Stomach (tissue), 9 donors: ENCODE measurements around the gene FLNA. TPM values are rescaled to one million over a fixed set of nuclear protein-coding genes. Genes with fewer than 3 reads are reported as not detected.
"Not testable (repeated sequence)": the region's sequence is repeated elsewhere in the genome, so short reads cannot be mapped to it uniquely, and the experiment has no call there.

Experiments
- DNase-seq, 2 donors: peaks; one replicate each; pipeline versions ENCODE4 v3.0.0 to v3.0.0-alpha.2; 2013 to 2019
- H3K27ac ChIP-seq, 5 donors: fragments of 200-600 bp in 4 of 5; sonication (generic) in 4 of 5; one replicate each; pipeline ENCODE4 v1.5.1; 2013 to 2019; ENCODE audit warnings: mild to moderate bottlenecking in 1 of 5, moderate library complexity in 1 of 5
- H3K27me3 ChIP-seq, 3 donors: fragments of 200-600 bp; sonication (generic); one replicate each; pipeline ENCODE4 v1.5.1; 2017 to 2019; ENCODE audit warnings: mixed run types in 1 of 3
- H3K36me3 ChIP-seq, 4 donors: fragments of 200-600 bp; sonication (generic); 1 replicate in 3 of 4; 2 replicates in 1 of 4; pipeline ENCODE4 v1.5.1; 2016 to 2019
- H3K4me1 ChIP-seq, 4 donors: fragments of 200-600 bp; sonication (generic); one replicate each; pipeline ENCODE4 v1.5.1; 2016 to 2019
- H3K4me3 ChIP-seq, 4 donors: fragments of 200-600 bp; sonication (generic) in 3 of 4; one replicate each; pipeline ENCODE4 v1.5.1; 2016 to 2019; ENCODE audit warnings: mild to moderate bottlenecking in 1 of 4
- H3K9me3 ChIP-seq, 4 donors: fragments of 200-600 bp; sonication (generic); one replicate each; pipeline ENCODE4 v1.5.1; 2016 to 2019
- EP300 ChIP-seq: sonication (generic); formaldehyde crosslinking; IDR thresholded peaks from one replicate; pipeline ENCODE4 v1.6.1; 2017; ENCODE audit warnings: antibody characterized with exemption
- POLR2A ChIP-seq, 4 donors: fragments of 450-650 bp; IDR thresholded peaks; one replicate each; pipeline ENCODE4 v1.6.1; 2016; ENCODE audit warnings: antibody characterized with exemption in 4 of 4, control low read depth in 2 of 4, mild to moderate bottlenecking in 1 of 4, moderate library complexity in 1 of 4
- POLR2AphosphoS5 ChIP-seq, 3 donors: sonication (generic); formaldehyde crosslinking; IDR thresholded peaks; one replicate each; pipeline ENCODE4 v1.6.1; 2016; ENCODE audit warnings: antibody characterized with exemption in 3 of 3
- WGBS, 5 donors: extraction: QIAGEN DNeasy Blood & Tissue Kit in 3 of 5; methylation state at CpG; one replicate each; pipeline versions ENCODE4 v1.1.5 to v1.1.7; 2013 to 2018; 5-methylcytosine and 5-hydroxymethylcytosine counted together
- intact Hi-C: fragments of 100-400 bp; cut with DNase I; formaldehyde crosslinking; loops from one replicate; pipeline ENCODE4 v1.15.1; 2023; ENCODE audit warnings: low total_unique reads
- polyA plus RNA-seq, 3 donors: library from polyadenylated mRNA; stranded (reverse); fragments of 200-250 nt; gene quantifications; one replicate each; pipeline ENCODE4 v1.2.3, GENCODE V29; 2013
- total RNA-seq, 5 donors: library from RNA; depleted of rRNA; stranded (reverse); fragments of >200 nt; gene quantifications; one replicate each; pipeline versions ENCODE4 v1.1.0 to v1.2.3, GENCODE V29; 2014 to 2016
- TF ChIP-seq, protein P1 (sequence below), 7 experiments: fragments of 450-650 bp in 4 of 7; fragments of 200-600 bp in 3 of 7; sonication (generic) in 3 of 7; IDR thresholded peaks; one replicate each; pipeline ENCODE4 v1.5.1; 2016 to 2019; ENCODE audit warnings: antibody characterized with exemption in 7 of 7, control low read depth in 2 of 7, mild to moderate bottlenecking in 1 of 7
- donor health status: healthy with polysubstance abuse.
- donor health status: Bipolar disorder and iron deficiency.
- donor health status: healthy.

Gene FLNA
- total and polyA plus RNA-seq, 8 donors, result 89.2 to 3,511 (median 1,483) TPM

DNA sequence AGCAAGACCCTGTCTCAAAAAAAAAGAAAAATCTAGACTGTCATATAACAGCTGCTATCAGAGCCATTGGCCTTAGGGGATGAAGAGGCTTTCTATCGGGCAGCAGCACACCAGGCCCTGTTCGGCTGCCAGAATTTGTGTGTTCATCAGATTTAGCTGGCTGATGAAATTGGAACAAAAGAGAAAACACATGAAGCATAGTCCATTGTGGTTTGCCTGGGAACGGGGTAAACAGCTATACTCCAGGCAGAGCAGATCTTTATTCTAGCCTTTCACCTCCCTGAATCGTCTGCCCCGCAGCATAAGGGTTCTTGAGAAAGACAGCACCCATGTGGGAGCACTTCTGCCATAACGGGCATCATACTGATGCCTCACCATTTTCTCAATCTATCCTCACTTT, 67.2 kb downstream of the FLNA start:
- WGBS, 5 donors, result 75 to 91% (median 84%) methylated on average over 6 of the region's 6 CpGs
- DNase-seq, result no peak
- Histone ChIP-seq H3K9me3 (no peaks in the 10 kb centered on the region), H3K27me3 (peaks cover 0 to 19% (median 0%) of the 10 kb centered on the region in 3 donors), H3K27ac (no peak overlapping the region), H3K4me3 (no peak overlapping the region), H3K36me3 (no peaks in the 10 kb centered on the region), H3K4me1 (peaks cover 0 to 8% (median 0%) of the 10 kb centered on the region in 4 donors)
- intact Hi-C loops, result no loop called here
- TF ChIP-seq, protein P1, sequence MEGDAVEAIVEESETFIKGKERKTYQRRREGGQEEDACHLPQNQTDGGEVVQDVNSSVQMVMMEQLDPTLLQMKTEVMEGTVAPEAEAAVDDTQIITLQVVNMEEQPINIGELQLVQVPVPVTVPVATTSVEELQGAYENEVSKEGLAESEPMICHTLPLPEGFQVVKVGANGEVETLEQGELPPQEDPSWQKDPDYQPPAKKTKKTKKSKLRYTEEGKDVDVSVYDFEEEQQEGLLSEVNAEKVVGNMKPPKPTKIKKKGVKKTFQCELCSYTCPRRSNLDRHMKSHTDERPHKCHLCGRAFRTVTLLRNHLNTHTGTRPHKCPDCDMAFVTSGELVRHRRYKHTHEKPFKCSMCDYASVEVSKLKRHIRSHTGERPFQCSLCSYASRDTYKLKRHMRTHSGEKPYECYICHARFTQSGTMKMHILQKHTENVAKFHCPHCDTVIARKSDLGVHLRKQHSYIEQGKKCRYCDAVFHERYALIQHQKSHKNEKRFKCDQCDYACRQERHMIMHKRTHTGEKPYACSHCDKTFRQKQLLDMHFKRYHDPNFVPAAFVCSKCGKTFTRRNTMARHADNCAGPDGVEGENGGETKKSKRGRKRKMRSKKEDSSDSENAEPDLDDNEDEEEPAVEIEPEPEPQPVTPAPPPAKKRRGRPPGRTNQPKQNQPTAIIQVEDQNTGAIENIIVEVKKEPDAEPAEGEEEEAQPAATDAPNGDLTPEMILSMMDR (IDR thresholded peaks at IDR 0.05), result no peak
- no peak for TF ChIP-seq POLR2AphosphoS5 (IDR thresholded peaks at IDR 0.05)
- no peak for TF ChIP-seq POLR2A (IDR thresholded peaks at IDR 0.05)
- no peak for TF ChIP-seq EP300

DNA sequence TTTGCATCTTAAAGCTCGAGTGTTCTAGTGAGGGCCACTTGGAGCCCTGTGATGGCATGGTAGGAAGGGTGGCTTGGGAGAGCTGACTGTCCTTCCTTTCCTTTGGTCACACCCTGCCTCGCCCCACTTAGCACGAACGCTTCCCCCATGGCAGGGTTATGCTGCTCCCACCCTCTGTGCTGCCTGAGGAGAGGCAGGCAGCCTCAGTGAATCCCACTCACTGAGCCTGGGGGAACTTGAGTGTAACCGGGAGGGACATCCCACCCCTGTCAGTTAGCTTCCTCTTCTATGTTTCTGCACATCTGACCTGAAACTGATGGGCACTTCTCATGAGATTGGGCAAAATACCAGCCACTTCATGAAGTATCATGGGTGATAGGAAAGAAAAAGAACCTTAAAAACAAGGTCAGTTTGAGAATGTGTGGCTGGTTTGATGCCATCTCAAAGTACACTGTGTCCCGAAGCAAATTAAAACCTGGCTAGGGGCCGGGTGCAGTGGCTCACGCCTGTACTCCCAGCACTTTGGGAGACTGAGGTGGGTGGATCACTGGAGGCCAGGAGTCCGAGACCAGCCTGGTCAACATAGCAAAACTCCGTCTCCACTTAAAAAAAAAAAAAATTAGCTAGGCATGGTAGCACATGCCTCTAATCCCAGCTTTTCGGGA, 68.8 kb downstream of the FLNA start:
- 76 to 86% (median 82%) methylated on average over 11 of the region's 11 CpGs for WGBS, 5 donors

DNA sequence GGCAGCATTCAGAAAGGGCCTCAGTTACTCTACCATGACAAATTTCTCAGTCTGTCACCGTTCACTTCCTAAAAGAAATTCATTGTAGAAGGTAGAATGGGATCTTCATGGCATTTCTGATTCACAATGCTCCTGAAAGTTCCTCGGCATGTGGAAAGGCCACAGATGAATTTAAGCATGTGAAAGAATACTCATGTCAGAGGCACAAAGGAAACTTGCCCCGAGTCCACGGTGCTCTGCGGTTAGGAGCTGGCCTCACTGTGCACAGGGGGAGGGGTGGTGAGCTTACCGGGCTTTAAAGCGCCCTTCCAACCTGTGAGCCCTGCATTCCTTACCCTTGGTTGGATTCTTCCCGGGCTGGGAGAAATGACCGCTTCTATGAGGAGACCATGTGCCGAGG, 69.6 kb downstream of the FLNA start:
- H3K27me3 ChIP-seq, result peaks cover 0 to 19% (median 0%) of the 10 kb centered on the region in 3 donors
- peaks cover 0 to 8% (median 0%) of the 10 kb centered on the region in 4 donors for H3K4me1 ChIP-seq
- intact Hi-C loops, result no loop called here
- 67 to 83% (median 75%) methylated on average over 10 of the region's 10 CpGs for WGBS, 5 donors
- no peaks in the 10 kb centered on the region for H3K36me3 ChIP-seq
- DNase-seq, result no peak
- H3K9me3 ChIP-seq, result no peaks in the 10 kb centered on the region
- no peak overlapping the region for H3K4me3 ChIP-seq
- H3K27ac ChIP-seq, result no peak overlapping the region
- TF ChIP-seq EP300 (no peak), POLR2AphosphoS5 (IDR thresholded peaks at IDR 0.05) (no peak), POLR2A (IDR thresholded peaks at IDR 0.05) (no peak)
- TF ChIP-seq, protein P1 (IDR thresholded peaks at IDR 0.05), result no peak

More for the DNA sequence above, 68.8 kb downstream of the FLNA start:
- Histone ChIP-seq H3K27me3 (peaks cover 0 to 19% (median 0%) of the 10 kb centered on the region in 3 donors), H3K27ac (no peak overlapping the region), H3K4me3 (no peak overlapping the region), H3K9me3 (no peaks in the 10 kb centered on the region), H3K4me1 (peaks cover 0 to 8% (median 0%) of the 10 kb centered on the region in 4 donors), H3K36me3 (no peaks in the 10 kb centered on the region)
- TF ChIP-seq POLR2A (IDR thresholded peaks at IDR 0.05), result no peak
- no peak for TF ChIP-seq EP300
- TF ChIP-seq, protein P1 (IDR thresholded peaks at IDR 0.05), result no peak
- TF ChIP-seq POLR2AphosphoS5 (IDR thresholded peaks at IDR 0.05), result no peak
- DNase-seq, result no peak
- intact Hi-C loops, result no loop called here

DNA sequence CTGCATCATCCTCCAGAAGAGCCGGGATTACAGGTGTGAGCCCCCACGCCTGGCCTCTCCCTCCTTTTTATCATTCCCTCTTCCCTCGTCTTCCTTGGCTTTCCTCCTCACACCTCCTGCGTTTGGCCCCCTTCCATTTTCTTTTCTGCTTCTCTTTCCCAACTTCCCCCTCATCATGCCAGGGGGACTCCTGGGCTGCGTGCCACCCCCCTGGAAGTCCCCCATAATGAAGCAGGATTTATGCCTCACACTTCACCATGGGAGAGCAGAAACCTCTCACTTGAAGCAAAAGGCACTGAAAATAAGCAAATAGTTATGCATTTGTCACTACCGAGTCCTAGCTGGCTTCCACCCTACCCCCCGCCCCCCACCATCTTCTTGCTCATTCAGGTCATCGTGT, 71.0 kb downstream of the FLNA start:
- H3K36me3 ChIP-seq, result no peaks in the 10 kb centered on the region
- H3K27ac ChIP-seq, result no peak overlapping the region
- WGBS, 5 donors, result 65 to 76% (median 66%) methylated on average over 5 to 8 of the region's 8 CpGs
- TF ChIP-seq POLR2AphosphoS5 (IDR thresholded peaks at IDR 0.05) (no peak), EP300 (no peak), POLR2A (IDR thresholded peaks at IDR 0.05) (no peak)
- TF ChIP-seq, protein P1 (IDR thresholded peaks at IDR 0.05), result no peak
- DNase-seq, result no peak
- H3K9me3 ChIP-seq, result no peaks in the 10 kb centered on the region
- H3K27me3 ChIP-seq, result peaks cover 0 to 19% (median 0%) of the 10 kb centered on the region in 3 donors
- intact Hi-C loops, result no loop called here
- H3K4me1 ChIP-seq, result peaks cover 0 to 5% (median 0%) of the 10 kb centered on the region in 4 donors
- no peak overlapping the region for H3K4me3 ChIP-seq

DNA sequence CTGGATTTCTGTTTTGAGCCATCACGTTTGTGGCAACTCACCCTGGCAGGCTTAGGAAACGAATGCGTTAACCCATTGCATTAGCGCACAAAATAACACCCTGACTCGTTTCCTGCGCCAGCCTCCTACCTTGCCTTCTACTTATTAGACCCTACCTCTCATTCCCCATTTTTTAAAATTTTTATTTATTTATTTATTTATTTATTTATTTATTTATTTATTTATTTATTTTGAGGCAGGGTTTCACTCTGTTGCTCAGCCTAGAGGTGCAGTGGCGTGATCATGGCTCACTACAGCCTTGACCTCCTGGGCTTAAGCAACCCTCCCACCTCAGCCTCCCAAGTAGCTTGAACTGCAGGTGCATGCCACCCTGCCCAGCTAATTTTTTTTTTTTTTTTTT, 71.4 kb downstream of the FLNA start:
- H3K27ac ChIP-seq, H3K4me1 ChIP-seq, H3K4me3 ChIP-seq, DNase-seq, H3K36me3 ChIP-seq, H3K9me3 ChIP-seq, intact Hi-C loops: not testable (repeated sequence)
- peaks cover 0 to 19% (median 0%) of the 10 kb centered on the region in 3 donors for H3K27me3 ChIP-seq
- WGBS, 5 donors, result 77 to 89% (median 82%) methylated on average over 7 of the region's 7 CpGs
